Natural killer cell (primary cell): ENCODE results near the gene KCNJ12. TPM values are rescaled to one million over a fixed set of nuclear protein-coding genes. Genes with fewer than 3 reads are reported as not detected.

ENCODE experiments used
- ATAC-seq, 3 donors: fragments of 150-1000 bp in 2 of 3; fragments of 200-7000 bp in 1 of 3; cut with Tn5 transposase; 1 replicate in 1 of 3; 2 replicates in 2 of 3; pipeline ENCODE4 v1.10.0; 2021; ENCODE audit warnings: mild to moderate bottlenecking in 2 of 3, moderate library complexity in 2 of 3
- DNase-seq, 2 donors: peaks; one replicate each; pipeline versions ENCODE4 v3.0.0 to v3.0.0-alpha.2; 2013 to 2021; ENCODE audit warnings: mixed read lengths in 1 of 2
- H3K27ac ChIP-seq: one replicate; pipeline ENCODE4 v1.5.1; 2013; ENCODE audit warnings: mild to moderate bottlenecking, low read length
- H3K27me3 ChIP-seq: one replicate; pipeline ENCODE4 v1.6.1; 2013; ENCODE audit warnings: low read length; ENCODE audit not compliant: control insufficient read depth, insufficient read depth
- H3K36me3 ChIP-seq: one replicate; pipeline ENCODE4 v1.6.1; 2013; ENCODE audit warnings: low read length; ENCODE audit not compliant: control insufficient read depth, insufficient read depth
- H3K4me1 ChIP-seq: one replicate; pipeline ENCODE4 v1.6.1; 2013; ENCODE audit warnings: low read length; ENCODE audit not compliant: control insufficient read depth, insufficient read depth
- H3K4me3 ChIP-seq: one replicate; pipeline ENCODE4 v1.5.1; 2013; ENCODE audit warnings: low read length
- H3K9me3 ChIP-seq: one replicate; pipeline ENCODE4 v1.6.1; 2013; ENCODE audit warnings: low read length; ENCODE audit not compliant: control insufficient read depth, insufficient read depth
- H3K27ac Mint-ChIP-seq, 2 donors: one replicate each; pipeline ENCODE4 v1.8.0; 2022; ENCODE audit warnings: mild to moderate bottlenecking in 2 of 2, mixed read lengths in 2 of 2, moderate library complexity in 1 of 2
- H3K27me3 Mint-ChIP-seq, 2 donors: one replicate each; pipeline ENCODE4 v1.8.0; 2022; ENCODE audit warnings: low read depth in 2 of 2, mixed read lengths in 2 of 2
- H3K36me3 Mint-ChIP-seq: one replicate; pipeline ENCODE4 v1.8.0; 2022; ENCODE audit warnings: mixed read lengths
- H3K4me1 Mint-ChIP-seq, 2 donors: one replicate each; pipeline ENCODE4 v1.8.0; 2022; ENCODE audit warnings: mixed read lengths in 2 of 2
- H3K4me3 Mint-ChIP-seq: one replicate; pipeline ENCODE4 v1.8.0; 2022; ENCODE audit warnings: mild to moderate bottlenecking, moderate library complexity, mixed read lengths
- H3K9me3 Mint-ChIP-seq, 2 donors: one replicate each; pipeline ENCODE4 v1.8.0; 2022; ENCODE audit warnings: mixed read lengths in 2 of 2
- CTCF ChIP-seq: fragments of 200-600 bp; IDR thresholded peaks from one replicate; pipeline ENCODE4 v1.8.0; 2022; ENCODE audit warnings: antibody characterized with exemption
- WGBS: methylation state at CpG from one replicate; pipeline ENCODE4 v1.1.7; 2013; ENCODE audit warnings: missing lambda C conversion rate; ENCODE audit not compliant: insufficient coverage; 5-methylcytosine and 5-hydroxymethylcytosine counted together
- intact Hi-C: fragments of 100-400 bp; cut with micrococcal nuclease; formaldehyde crosslinking; loops from one replicate; pipeline ENCODE4 v1.14.2; 2022
- total RNA-seq, 4 donors: library from RNA; stranded (reverse); fragments of 120-200 nt in 1 of 4; gene quantifications; one replicate each; pipeline versions ENCODE4 v1.2.3 to v1.2.4, GENCODE V29; 2013 to 2022

Gene KCNJ12
- total RNA-seq, 3 donors from 2014 or later (not counting 1 experiment from before 2014, with no cell fraction given) = 0.14 TPM; not detected in 2

- H3K36me3 Mint-ChIP-seq = no peaks in the 10 kb centered on the region
- Histone ChIP-seq H3K27ac (no peak overlapping the region), H3K4me1 (peaks cover 13% of the 10 kb centered on the region), H3K36me3 (no peaks in the 10 kb centered on the region), H3K9me3 (no peaks in the 10 kb centered on the region), H3K27me3 (peaks cover 2% of the 10 kb centered on the region), H3K4me3 (no peak overlapping the region)
- H3K27ac Mint-ChIP-seq = no peak overlapping the region
- no peak for TF ChIP-seq CTCF
- H3K9me3 Mint-ChIP-seq = no peaks in the 10 kb centered on the region
- intact Hi-C loops = no loop called here
- H3K27me3 Mint-ChIP-seq = peaks cover 8 to 11% of the 10 kb centered on the region in 2 donors
- ATAC-seq (no peak), DNase-seq (no peak)
- H3K4me3 Mint-ChIP-seq = no peak overlapping the region
- 97% methylated on average over 12 of the region's 13 CpGs for WGBS
- peaks cover 13 to 19% of the 10 kb centered on the region in 2 donors for H3K4me1 Mint-ChIP-seq
Measured at GRCh38 chr17:21467739-21468490, 91.8 kb downstream of the KCNJ12 start.

Other genes with a start within 250 kb of the KCNJ12 start
- 10 to 100 TPM; 10.3 to 13.4 (median 11.5) TPM for gene DHRS7B, start 249.4 kb upstream of the KCNJ12 start, total RNA-seq
- gene TMEM11, start 162.2 kb upstream of the KCNJ12 start, total RNA-seq = 10 to 100 TPM; 18.4 to 27.0 (median 18.6) TPM
- gene NATD1, start 122.9 kb upstream of the KCNJ12 start, total RNA-seq = 10 to 100 TPM; 10.9 to 16.3 (median 14.1) TPM
- gene MAP2K3, start 91.6 kb upstream of the KCNJ12 start, total RNA-seq = 100 to 1,000 TPM; 139 to 165 (median 162) TPM